SIG-M5 treated with dmso at 0.1 percent for 504 hours (cell line): ENCODE data around the gene MYADML2.
"Not testable (repeated sequence)": the region's sequence is repeated elsewhere in the genome, so short reads cannot be mapped to it uniquely, and the experiment has no call there.

ENCODE experiments used
- DNase-seq: peaks from one replicate; lab custom pipeline; 2025; ENCODE audit not compliant: unreplicated experiment; lab: John Stamatoyannopoulos, UW

MYADML2 gene

GRCh38 chr17:81959362-81960129, 12.5 kb upstream of the MYADML2 start:
- no peak for DNase-seq

- DNase-seq, result no peak
Measured at GRCh38 chr17:81958633-81959342, 11.8 kb upstream of the MYADML2 start.

DNA sequence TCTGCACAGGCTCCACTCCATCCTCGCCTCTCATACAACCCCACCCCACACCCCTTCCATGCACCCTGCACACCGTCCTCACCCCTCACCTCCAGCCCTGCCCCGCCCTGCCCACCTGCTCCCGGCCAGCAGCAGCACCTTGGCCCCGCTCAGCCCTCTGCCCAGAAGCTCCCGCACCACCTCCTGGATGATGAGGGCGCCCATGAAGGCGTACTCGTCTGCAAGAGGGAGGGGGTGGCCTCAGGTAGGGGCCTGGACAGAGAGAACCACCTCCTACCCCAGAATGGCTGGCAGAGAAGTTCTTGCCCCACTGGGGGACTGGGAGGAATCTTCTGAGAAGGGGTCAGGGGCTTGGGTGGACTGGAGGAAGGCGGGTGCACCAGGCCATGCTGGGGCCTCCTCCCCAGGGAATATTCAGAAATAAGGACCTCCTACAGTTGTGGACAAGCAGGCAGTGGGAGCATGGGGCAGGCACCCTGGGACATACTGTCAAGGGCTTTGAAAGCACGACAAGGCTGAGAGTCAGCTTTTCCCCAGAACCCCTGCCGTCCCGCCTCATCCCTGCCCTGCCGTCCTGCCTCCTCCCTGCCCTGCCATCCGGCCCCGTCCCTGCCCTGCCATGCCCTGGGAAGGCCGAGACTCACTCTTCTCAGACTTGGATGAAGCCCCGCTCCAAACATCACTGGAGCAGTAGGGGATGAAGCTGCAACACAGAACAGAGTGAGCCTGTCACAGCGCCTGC, 10.8 kb upstream of the MYADML2 start:
- DNase-seq, result no peak

DNA sequence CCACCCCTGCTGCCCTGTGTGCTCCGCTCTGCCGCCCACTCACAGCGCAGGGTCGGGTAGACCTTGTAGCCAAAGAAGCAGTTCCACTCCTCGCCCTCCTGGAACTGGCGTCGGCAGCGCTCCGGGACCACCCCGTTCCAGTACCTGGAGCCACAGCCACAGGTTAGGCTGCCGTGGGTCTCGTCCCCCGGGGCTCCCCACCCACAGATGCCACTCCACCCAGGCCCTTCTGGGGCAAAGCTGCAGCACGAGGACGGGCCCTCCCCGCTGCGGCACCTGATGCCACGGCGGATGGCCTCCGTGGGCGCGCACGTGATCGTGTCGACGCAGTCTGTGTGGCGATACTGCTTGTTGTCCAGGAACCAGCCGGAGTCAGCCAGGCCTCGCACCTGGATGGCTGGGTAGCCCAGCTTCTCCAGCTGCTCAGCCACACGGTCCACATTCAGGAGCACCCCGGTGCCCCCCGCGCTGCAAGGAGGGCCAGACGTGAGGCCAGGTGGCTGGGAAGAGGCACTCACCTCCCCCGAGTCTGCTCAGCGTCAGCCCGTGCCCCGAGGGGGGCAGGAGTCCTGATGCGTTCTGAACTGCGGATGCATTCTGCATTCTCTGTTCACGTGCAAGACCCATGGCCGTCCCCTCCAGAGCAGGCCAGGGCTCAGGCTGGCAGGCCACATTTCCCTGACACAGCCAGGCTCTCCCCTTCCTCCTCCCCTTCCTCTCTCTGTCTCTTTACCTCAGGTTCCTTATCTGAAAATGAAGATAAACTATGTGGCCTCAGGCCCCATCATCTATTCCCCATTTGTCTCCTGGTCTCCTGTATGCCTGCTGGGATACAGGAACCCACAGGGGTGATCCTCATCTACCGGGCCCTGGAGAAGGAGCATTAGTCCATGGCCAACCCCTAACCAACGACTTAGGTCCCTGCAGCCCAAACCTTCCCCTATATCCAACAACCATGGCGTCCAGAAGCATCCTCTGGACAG, 9.9 kb upstream of the MYADML2 start:
- no peak for DNase-seq

GRCh38 chr17:81955756-81956544, 8.9 kb upstream of the MYADML2 start:
- no peak for DNase-seq

DNA sequence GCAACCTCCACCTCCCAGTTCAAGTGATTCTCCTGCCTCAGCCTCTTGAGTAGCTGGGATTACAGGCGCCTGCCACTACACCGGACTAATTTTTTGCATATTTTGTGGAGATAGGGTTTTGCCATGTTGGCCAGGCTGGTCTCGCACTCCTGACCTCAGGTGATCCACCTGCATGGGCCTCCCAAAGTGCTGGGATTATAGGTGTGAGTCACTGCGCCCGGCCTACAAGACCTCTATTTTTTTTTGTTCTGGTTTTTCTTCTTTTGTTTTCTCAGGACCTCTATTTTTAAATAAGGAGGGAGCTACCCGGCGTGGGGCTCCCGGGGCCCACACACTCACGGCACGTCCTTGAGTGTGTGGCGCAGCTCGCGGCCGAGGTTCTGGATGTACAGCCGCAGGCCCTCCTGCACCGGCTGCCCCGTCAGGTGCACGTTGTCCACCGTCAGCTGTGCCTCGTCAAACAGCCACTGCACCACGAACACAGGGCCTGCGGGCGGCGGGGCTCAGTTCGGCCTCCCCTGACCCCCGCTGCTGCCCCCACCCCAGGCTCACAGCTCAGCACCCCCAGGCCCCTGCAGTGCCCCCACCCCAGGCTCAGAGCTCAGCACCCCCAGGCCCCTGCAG, 8.1 kb upstream of the MYADML2 start:
- no peak for DNase-seq

GRCh38 chr17:81954131-81955057, 7.4 kb upstream of the MYADML2 start:
- no peak for DNase-seq

DNA sequence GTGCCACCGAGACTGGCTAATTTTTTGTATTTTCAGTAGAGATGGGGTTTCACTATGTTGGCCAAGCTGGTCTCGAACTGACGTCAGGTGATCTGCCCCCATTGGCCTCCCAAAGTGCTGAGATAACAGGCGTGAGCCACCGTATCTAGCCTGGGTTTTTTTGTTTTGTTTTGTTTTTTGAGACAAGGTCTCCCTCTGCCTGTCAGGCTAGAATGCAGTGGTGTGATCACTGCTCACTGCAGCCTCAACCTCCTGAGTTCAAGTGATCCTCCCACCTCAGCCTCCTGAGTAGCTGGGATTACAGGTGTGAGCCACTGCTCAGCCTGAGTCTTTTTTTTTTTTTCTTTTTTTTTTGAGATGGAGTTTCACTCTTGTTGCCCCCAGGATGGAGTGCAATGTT, 6.4 kb upstream of the MYADML2 start:
- not testable (repeated sequence) for DNase-seq

GRCh38 chr17:81952792-81953228, 5.8 kb upstream of the MYADML2 start:
- DNase-seq, result no peak

GRCh38 chr17:81951785-81952684, 5.0 kb upstream of the MYADML2 start:
- DNase-seq, result no peak

DNA sequence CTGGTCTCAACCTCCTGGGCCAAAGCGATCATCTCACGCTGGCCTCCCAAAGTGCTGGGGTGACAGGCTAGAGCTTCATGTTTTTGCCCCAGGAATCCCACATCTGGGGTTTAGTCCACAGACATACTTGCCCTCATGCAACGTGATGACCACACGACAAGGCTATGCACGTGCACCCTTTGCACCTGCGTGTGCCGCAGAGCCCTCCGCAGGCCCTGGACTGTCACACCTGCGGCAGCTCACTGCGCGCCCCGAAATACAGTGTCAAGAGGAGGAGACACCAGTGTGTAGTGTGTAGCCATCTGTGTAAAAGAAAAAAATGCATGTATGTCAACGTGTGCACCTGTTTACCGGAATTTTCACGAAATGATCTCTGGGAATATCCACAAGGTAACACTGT, 3.5 kb upstream of the MYADML2 start:
- DNase-seq, result no peak

DNA sequence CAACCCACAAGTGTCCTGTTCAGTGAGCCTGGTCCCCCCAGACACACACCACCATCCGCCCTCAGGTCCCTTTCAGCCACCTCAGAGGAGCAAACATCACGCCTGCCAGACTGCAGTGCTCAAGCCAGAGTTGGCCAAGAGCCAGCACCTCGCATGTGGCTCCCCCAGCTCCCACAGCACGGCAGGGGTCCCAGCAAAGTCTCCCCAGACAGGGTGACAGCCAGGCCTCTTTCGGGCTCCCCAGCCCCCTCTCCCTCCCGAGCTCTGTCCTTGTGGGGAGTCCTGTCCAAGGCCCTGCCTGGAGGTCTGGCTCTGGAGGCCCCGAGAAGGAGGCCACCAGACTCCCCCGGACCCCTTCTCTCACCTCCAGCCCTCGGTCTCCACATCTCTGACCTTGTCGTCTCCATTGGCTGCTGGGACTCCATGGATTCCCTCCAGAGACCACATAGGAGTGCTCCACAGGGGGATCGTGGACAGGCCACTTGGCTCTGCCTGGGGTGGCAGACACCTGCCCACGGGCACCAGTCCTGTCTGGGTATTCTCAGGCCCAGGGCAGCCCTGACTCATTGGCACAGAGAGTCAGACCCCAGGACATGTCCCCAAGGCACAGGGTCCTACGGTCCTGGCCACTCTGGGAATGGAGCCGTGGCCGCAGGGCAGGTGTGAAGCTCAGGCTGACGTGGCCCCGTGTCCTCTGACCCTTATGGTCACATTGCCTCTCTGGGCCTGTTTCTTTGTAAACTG, 1.8 kb upstream of the MYADML2 start:
- no peak for DNase-seq

GRCh38 chr17:81944858-81945257, 2.2 kb downstream of the MYADML2 start:
- DNase-seq, result no peak

GRCh38 chr17:81942167-81942553, 4.9 kb downstream of the MYADML2 start:
- DNase-seq, result no peak

- DNase-seq, result no peak
Measured at GRCh38 chr17:81941484-81942166, 5.4 kb downstream of the MYADML2 start.
